Fibroblast of skin of right biceps (primary cell): ENCODE measurements around the gene ITPKC.
A peak's percentile ranks its signal among the peaks of the same experiment; 100 is the strongest.
"Not testable (repeated sequence)": the region's sequence is repeated elsewhere in the genome, so short reads cannot be mapped to it uniquely, and the experiment has no call there.

Source experiments
- DNase-seq: peaks from one replicate; pipeline ENCODE4 v3.0.0-alpha.2; 2013

ITPKC gene

GRCh38 chr19:40742477-40742876, 25.6 kb downstream of the ITPKC start:
- no peak for DNase-seq

GRCh38 chr19:40742886-40743285, 26.0 kb downstream of the ITPKC start:
- no peak for DNase-seq

- DNase-seq = no peak
These were observed 27.0 kb downstream of the ITPKC start for GRCh38 chr19:40743926-40744325.

- DNase-seq = no peak
These were observed 27.9 kb downstream of the ITPKC start for GRCh38 chr19:40744554-40745401.

GRCh38 chr19:40745402-40745780, 28.5 kb downstream of the ITPKC start:
- peak; percentile 40 for DNase-seq

- no peak for DNase-seq
These were observed 30.6 kb downstream of the ITPKC start for GRCh38 chr19:40747536-40747935.

GRCh38 chr19:40750058-40750873, 33.4 kb downstream of the ITPKC start, which contains the start of gene ACTMAP:
TSS of gene ACTMAP (minus strand) at chr19:40750477. CDS start at chr19:40749803, 674 bp downstream.
- peak; percentile 100 for DNase-seq

- DNase-seq = peak; percentile 99
These were observed 34.1 kb downstream of the ITPKC start, which contains the start of gene SNRPA for GRCh38 chr19:40750874-40751537. TSS of gene SNRPA (plus strand) at chr19:40751203. CDS start at chr19:40751409, 206 bp downstream.

- DNase-seq = no peak
These were observed 35.4 kb downstream of the ITPKC start for GRCh38 chr19:40752257-40752781.

- DNase-seq = peak; percentile 55
These were observed 37.8 kb downstream of the ITPKC start for GRCh38 chr19:40754611-40755247.

GRCh38 chr19:40755248-40755624, 38.3 kb downstream of the ITPKC start:
- no peak for DNase-seq

GRCh38 chr19:40755791-40756190, 38.9 kb downstream of the ITPKC start:
- no peak for DNase-seq

- DNase-seq = no peak
These were observed 39.7 kb downstream of the ITPKC start for GRCh38 chr19:40756502-40757110.

GRCh38 chr19:40758491-40758890, 41.6 kb downstream of the ITPKC start:
- no peak for DNase-seq

- no peak for DNase-seq
These were observed 42.4 kb downstream of the ITPKC start for GRCh38 chr19:40759352-40759751.

GRCh38 chr19:40762754-40763470, 46.0 kb downstream of the ITPKC start:
- no peak for DNase-seq

GRCh38 chr19:40763526-40763925, 46.6 kb downstream of the ITPKC start:
- DNase-seq = no peak

- no peak for DNase-seq
These were observed 47.1 kb downstream of the ITPKC start for GRCh38 chr19:40763963-40764362.

- DNase-seq = not testable (repeated sequence)
These were observed 49.5 kb downstream of the ITPKC start for GRCh38 chr19:40766385-40766784.

GRCh38 chr19:40768869-40769268, 52.0 kb downstream of the ITPKC start:
- DNase-seq = no peak
